ENCODE measurements around the gene LETM1.

- TF ChIP-seq POLR2A (IDR thresholded peaks at IDR 0.05) (no peak), CTCF (IDR thresholded peaks at IDR 0.05) (no peak)
Measured at GRCh38 chr4:1843852-1844251, 12.1 kb downstream of the LETM1 start.

Measured in prostate gland (tissue), 2 donors.